ENCODE data around the gene COLEC12. TPM values are rescaled to one million over a fixed set of nuclear protein-coding genes. Genes with fewer than 3 reads are reported as not detected.

COLEC12 gene
- total and polyA plus RNA-seq, 10 of the 15 experiments (the other 5 are each of a cell fraction or from before 2014, with no cell fraction given): 0.04 to 0.05 TPM; not detected in 8

- intact Hi-C loops (cut with micrococcal nuclease; ENCODE audit: unreplicated experiment): no loop called here
- BruUV-seq (replicated peaks): no TSS peak
- no peak for TF ChIP-seq SMAD5 (IDR thresholded peaks at IDR 0.05; ENCODE audit: low read depth)
- TF ChIP-seq CEBPB (IDR thresholded peaks at IDR 0.05; ENCODE audit: borderline replicate concordance in 1 of 2, low read depth in 2 of 2, low read length in 2 of 2): no peak
- no peak for TF ChIP-seq ZZZ3 (IDR thresholded peaks at IDR 0.05; ENCODE audit: control insufficient read depth, insufficient read length, low read depth)
- no peak for TF ChIP-seq PKNOX1 (IDR thresholded peaks at IDR 0.05)
- no peak for TF ChIP-seq IKZF2 (IDR thresholded peaks at IDR 0.05)
- no peak for TF ChIP-seq PAX8 (IDR thresholded peaks at IDR 0.05)
- no peak for TF ChIP-seq TAF1 (IDR thresholded peaks at IDR 0.05; ENCODE audit: borderline replicate concordance, low read depth, low read length)
- no peak for TF ChIP-seq SMARCA5 (IDR thresholded peaks at IDR 0.05)
- TF ChIP-seq HSF1 (IDR thresholded peaks at IDR 0.05; ENCODE audit: low read depth, low read length): no peak
- no peak for TF ChIP-seq EGR1 (IDR thresholded peaks at IDR 0.05; ENCODE audit: borderline replicate concordance in 1 of 2, low read depth in 2 of 2, low read length in 2 of 2)
- TF ChIP-seq MLLT1 (IDR thresholded peaks at IDR 0.05): no peak
- no peak for TF ChIP-seq PBX3 (IDR thresholded peaks at IDR 0.05; ENCODE audit: insufficient replicate concordance, low read depth, low read length)
- no peak for TF ChIP-seq ZNF622 (IDR thresholded peaks at IDR 0.05)
- no peak for TF ChIP-seq ZBTB33 (IDR thresholded peaks at IDR 0.05)
- no peak for TF ChIP-seq USF2 (IDR thresholded peaks at IDR 0.05; ENCODE audit: borderline replicate concordance, low read depth, low read length)
- no peak for TF ChIP-seq RELA (IDR thresholded peaks at IDR 0.05; ENCODE audit: borderline replicate concordance, partially characterized antibody)
Observed at GRCh38 chr18:422966-423365, 77.5 kb downstream of the COLEC12 start.

More at GRCh38 chr18:422966-423365, 77.5 kb downstream of the COLEC12 start:
- ChIA-PET SMC1A (ENCODE audit: uncharacterized antibody, unreplicated experiment) (no interaction called here), RAD21 (ENCODE audit: unreplicated experiment) (no interaction called here), CTCF (no interaction called here), POLR2A (no interaction called here)
- H3K4me3 ChIP-seq: no peak overlapping the region
- no peaks in the 10 kb centered on the region for H3K79me2 ChIP-seq (ENCODE audit: control insufficient read depth, insufficient read depth, low read length)
- no peak overlapping the region for H3K27ac ChIP-seq (ENCODE audit: control insufficient read depth, insufficient read depth)
- ATAC-seq (no peak), FAIRE-seq (no peak), DNase-seq (ENCODE audit: low read depth, low spot score) (no peak)
- in situ Hi-C loops (cut with MboI): no loop called here
- WGBS (ENCODE audit: insufficient coverage, insufficient replicate concordance, low lambda C conversion rate, missing lambda C conversion rate): 8% methylated on average over 4 of the region's 4 CpGs
- no peaks in the 10 kb centered on the region for H3K9me3 ChIP-seq (replicated peaks; ENCODE audit: control insufficient read depth, insufficient read depth, low read length)
- H3K36me3 ChIP-seq (ENCODE audit: control insufficient read depth in 2 of 2, insufficient read depth in 2 of 2, low read length in 1 of 2): no peaks in the 10 kb centered on the region
- H3K9ac ChIP-seq (ENCODE audit: control insufficient read depth, insufficient read depth, low read length): no peak overlapping the region
- H4K20me1 ChIP-seq (ENCODE audit: control insufficient read depth, insufficient read depth): no peaks in the 10 kb centered on the region
- H3K27me3 ChIP-seq (replicated peaks in 1 of 2; ENCODE audit: control insufficient read depth in 2 of 2, insufficient read depth in 2 of 2, low read length in 1 of 2): no peaks in the 10 kb centered on the region; a peak in 1 of 4 replicates
- no peaks in the 10 kb centered on the region for H3K4me1 ChIP-seq (ENCODE audit: control insufficient read depth, insufficient read depth, low read length)
- no peak overlapping the region for H3K4me2 ChIP-seq (ENCODE audit: control insufficient read depth, insufficient read depth)
- H2AFZ ChIP-seq (ENCODE audit: control insufficient read depth, low read depth, low read length): no peak overlapping the region

All from GM12878 (cell line).